Measurements from ENCODE around the gene ACLY.
"Not testable (repeated sequence)": the region's sequence is repeated elsewhere in the genome, so short reads cannot be mapped to it uniquely, and the experiment has no call there.

The ACLY gene

GRCh38 chr17:41882756-41883155 is 36.0 kb downstream of the ACLY start:
- H3K4me1 Mint-ChIP-seq = no peaks in the 10 kb centered on the region
- DNase-seq (no peak), ATAC-seq (no peak)
- no peaks in the 10 kb centered on the region for H3K9me3 Mint-ChIP-seq
- no peak overlapping the region for H3K27ac Mint-ChIP-seq
- peaks cover 62% of the 10 kb centered on the region for H3K36me3 Mint-ChIP-seq (ENCODE audit: low read depth)
- no peak overlapping the region for H3K4me3 Mint-ChIP-seq
- no peaks in the 10 kb centered on the region for H3K27me3 Mint-ChIP-seq

DNA sequence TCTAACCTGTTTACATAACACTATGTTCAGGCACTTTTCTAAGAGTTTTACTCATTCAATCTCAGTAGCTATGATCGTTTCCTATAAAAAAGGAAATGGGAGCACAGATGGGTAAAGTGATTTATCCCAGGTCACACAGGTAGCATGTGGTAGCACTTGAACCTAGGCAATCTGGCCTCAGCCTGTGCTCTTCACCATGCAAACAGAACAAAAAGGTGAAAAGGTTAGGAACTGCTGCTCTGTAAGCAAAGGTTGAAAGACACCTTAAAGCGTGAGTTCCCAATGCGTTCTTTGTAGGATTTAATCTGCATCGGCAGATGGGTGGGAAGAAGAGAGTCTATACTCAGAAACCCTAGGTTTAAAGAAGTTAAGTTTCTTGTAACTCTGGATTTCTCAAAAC is 38.6 kb downstream of the ACLY start:
- peaks cover 55% of the 10 kb centered on the region for H3K36me3 Mint-ChIP-seq (ENCODE audit: low read depth)
- no peak overlapping the region for H3K27ac Mint-ChIP-seq
- no peaks in the 10 kb centered on the region for H3K27me3 Mint-ChIP-seq
- H3K4me1 Mint-ChIP-seq = no peaks in the 10 kb centered on the region
- ATAC-seq = no peak
- no peak for DNase-seq
- H3K4me3 Mint-ChIP-seq = no peak overlapping the region
- H3K9me3 Mint-ChIP-seq = no peaks in the 10 kb centered on the region

DNA sequence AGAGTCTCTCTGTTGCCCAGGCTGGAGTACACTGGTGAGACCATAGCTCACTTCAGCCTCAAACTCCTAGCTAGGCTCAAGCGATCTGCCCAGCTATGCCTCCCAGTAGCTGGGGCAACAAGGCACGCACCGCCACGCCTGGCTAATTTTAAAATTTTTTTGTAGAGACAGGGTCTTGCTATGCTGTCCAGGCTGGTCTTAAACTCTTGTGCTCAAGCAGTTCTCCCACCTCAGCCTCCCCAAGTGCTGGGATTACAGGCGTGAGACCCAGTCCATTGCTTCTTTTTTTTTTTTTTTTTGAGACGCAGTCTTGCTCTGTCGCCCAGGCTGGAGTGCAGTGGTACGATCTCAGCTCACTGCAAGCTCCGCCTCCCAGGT is 44.5 kb downstream of the ACLY start:
- DNase-seq, H3K9me3 Mint-ChIP-seq, H3K27me3 Mint-ChIP-seq, ATAC-seq, H3K27ac Mint-ChIP-seq, H3K4me3 Mint-ChIP-seq: not testable (repeated sequence)
- H3K36me3 Mint-ChIP-seq (ENCODE audit: low read depth) = peaks cover 59% of the 10 kb centered on the region
- H3K4me1 Mint-ChIP-seq = peaks cover 18% of the 10 kb centered on the region

- DNase-seq (no peak), ATAC-seq (no peak)
- H3K27me3 Mint-ChIP-seq = no peaks in the 10 kb centered on the region
- H3K4me1 Mint-ChIP-seq = peaks cover 23% of the 10 kb centered on the region
- no peak overlapping the region for H3K27ac Mint-ChIP-seq
- no peak overlapping the region for H3K4me3 Mint-ChIP-seq
- peaks cover 61% of the 10 kb centered on the region for H3K36me3 Mint-ChIP-seq (ENCODE audit: low read depth)
- H3K9me3 Mint-ChIP-seq = no peaks in the 10 kb centered on the region
Observed at GRCh38 chr17:41873559-41874292, 45.0 kb downstream of the ACLY start.

DNA sequence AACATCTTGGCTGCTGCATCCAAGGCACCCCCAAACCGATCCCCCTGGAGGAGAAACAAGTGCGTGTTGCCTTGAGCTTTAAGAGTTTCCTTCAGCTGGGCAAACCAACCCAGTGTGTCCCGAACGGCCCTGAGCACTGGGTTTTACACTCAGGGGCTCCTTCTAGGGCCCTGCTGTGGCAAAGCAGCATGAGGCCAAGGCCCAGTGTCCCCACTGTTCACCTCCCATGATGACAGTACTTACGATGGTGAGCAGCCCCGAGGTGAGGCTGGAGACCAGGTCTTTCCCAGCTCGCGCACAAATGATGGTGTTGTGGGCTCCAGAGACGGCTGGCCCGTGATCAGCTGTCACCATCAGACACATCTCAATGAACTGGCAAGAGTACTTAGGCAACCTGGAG is 47.0 kb downstream of the ACLY start:
- Mint-ChIP-seq H3K4me3 (no peak overlapping the region), H3K4me1 (peaks cover 40% of the 10 kb centered on the region), H3K27me3 (no peaks in the 10 kb centered on the region), H3K27ac (peak overlapping the region; percentile 42), H3K36me3 (ENCODE audit: low read depth) (peaks cover 59% of the 10 kb centered on the region), H3K9me3 (no peaks in the 10 kb centered on the region)
- DNase-seq (no peak), ATAC-seq (no peak)

DNA sequence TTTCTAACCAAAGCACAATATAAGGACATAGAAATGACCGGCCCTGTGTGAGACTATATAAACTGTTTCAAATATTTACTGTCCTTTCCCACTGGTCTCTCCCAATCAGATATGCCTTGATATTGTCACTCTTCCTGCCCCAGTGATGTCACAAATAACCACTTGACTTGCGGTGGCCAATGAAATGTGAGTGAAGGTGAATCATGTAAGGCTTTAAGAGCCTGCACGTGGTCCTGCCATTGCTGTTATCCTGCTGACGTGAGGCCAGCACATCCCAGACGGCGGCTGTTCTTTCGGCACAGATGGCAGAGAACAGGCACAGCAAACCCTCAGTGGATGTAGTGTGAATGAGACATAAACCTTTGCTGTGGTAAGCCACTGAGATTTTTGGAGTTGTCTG is 48.1 kb downstream of the ACLY start:
- Mint-ChIP-seq H3K9me3 (no peaks in the 10 kb centered on the region), H3K27me3 (no peaks in the 10 kb centered on the region), H3K4me3 (no peak overlapping the region), H3K36me3 (ENCODE audit: low read depth) (peaks cover 56% of the 10 kb centered on the region), H3K4me1 (peaks cover 40% of the 10 kb centered on the region), H3K27ac (peak overlapping the region; percentile 91)
- ATAC-seq (no peak), DNase-seq (no peak)

DNA sequence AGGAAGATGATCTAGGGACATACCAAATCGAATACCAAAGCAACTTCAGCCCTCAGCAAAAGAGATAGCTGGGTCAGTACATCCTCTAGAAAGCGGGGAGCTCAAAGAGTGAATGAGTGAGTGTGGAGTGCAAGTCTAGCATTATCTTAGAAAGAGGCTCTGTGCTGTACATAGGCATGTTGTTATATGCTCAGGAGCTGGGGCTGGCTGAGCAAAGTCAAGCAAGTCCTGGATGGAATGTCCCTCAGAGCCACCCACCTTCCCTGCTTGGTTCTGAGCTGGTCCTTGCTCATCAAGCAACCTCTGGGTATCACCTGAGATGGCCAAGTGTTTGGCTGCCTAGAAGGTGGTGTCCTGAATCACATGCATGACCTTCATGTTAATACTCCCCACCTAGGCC is 48.7 kb downstream of the ACLY start:
- Mint-ChIP-seq H3K27ac (peak overlapping the region; percentile 91), H3K4me1 (peaks cover 43% of the 10 kb centered on the region), H3K27me3 (no peaks in the 10 kb centered on the region), H3K36me3 (ENCODE audit: low read depth) (peaks cover 58% of the 10 kb centered on the region), H3K4me3 (no peak overlapping the region), H3K9me3 (no peaks in the 10 kb centered on the region)
- ATAC-seq (no peak), DNase-seq (no peak)

DNA sequence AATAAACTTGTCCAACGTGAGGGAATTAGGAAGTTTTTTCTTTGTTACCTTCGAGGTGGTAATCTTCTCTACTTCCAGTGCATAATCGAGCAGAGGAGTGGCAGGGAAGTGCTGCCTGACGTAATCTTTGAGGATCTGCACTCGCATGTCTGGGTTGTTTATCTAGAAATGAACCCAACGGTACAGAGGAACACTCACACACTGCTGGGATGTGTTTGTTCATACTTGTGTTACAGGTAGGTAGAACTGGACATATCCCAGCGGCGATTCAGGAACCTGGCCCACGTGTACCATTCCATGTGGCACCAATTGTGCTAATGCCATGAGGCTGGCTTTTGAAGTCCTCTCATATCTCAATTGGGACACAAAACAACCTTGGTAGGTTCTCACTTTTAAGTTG is 49.3 kb downstream of the ACLY start:
- no peak overlapping the region for H3K4me3 Mint-ChIP-seq
- peaks cover 43% of the 10 kb centered on the region for H3K4me1 Mint-ChIP-seq
- H3K27ac Mint-ChIP-seq = peak overlapping the region; percentile 91
- H3K27me3 Mint-ChIP-seq = no peaks in the 10 kb centered on the region
- H3K9me3 Mint-ChIP-seq = no peaks in the 10 kb centered on the region
- peaks cover 54% of the 10 kb centered on the region for H3K36me3 Mint-ChIP-seq (ENCODE audit: low read depth)
- no peak for DNase-seq
- no peak for ATAC-seq

GRCh38 chr17:41868568-41868967 is 50.2 kb downstream of the ACLY start:
- H3K4me1 Mint-ChIP-seq = peaks cover 43% of the 10 kb centered on the region
- peaks cover 52% of the 10 kb centered on the region for H3K36me3 Mint-ChIP-seq (ENCODE audit: low read depth)
- H3K27ac Mint-ChIP-seq = peak overlapping the region; percentile 91
- ATAC-seq = no peak
- H3K9me3 Mint-ChIP-seq = no peaks in the 10 kb centered on the region
- DNase-seq = no peak
- peak overlapping the region; percentile 57 for H3K4me3 Mint-ChIP-seq
- no peaks in the 10 kb centered on the region for H3K27me3 Mint-ChIP-seq

DNA sequence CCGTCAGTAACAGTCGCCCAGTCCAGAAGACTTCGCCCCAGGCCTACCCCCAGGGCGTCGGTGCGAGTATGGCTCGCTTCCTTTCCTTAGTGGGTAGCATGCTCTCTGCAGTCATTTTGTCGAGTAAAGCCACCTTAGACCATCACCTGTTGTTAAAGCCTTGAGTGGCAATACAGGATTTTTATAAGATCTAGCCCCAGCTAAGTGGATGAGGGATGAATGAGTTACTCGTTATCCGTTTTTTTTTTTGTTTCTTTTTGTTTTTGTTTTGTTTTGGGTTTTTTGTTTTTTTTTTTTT is 53.2 kb downstream of the ACLY start:
- H3K27ac Mint-ChIP-seq = peak overlapping the region; percentile 83
- H3K36me3 Mint-ChIP-seq (ENCODE audit: low read depth) = peaks cover 30% of the 10 kb centered on the region

GRCh38 chr17:41864836-41865595 is 53.7 kb downstream of the ACLY start, which contains the start of gene KLHL11:
TSS of gene KLHL11 (minus strand) at chr17:41865423. CDS start at chr17:41865370, 53 bp downstream.
- DNase-seq (peak; percentile 89), ATAC-seq (peak; percentile 87)
- Mint-ChIP-seq H3K9me3 (no peaks in the 10 kb centered on the region), H3K4me3 (no peak within 1 kb of the TSS), H3K27me3 (no peaks in the 10 kb centered on the region), H3K27ac (peak within 1 kb of the TSS; percentile 83), H3K36me3 (ENCODE audit: low read depth) (peaks cover 28% of the 10 kb centered on the region), H3K4me1 (peaks cover 50% of the 10 kb centered on the region)

More for the DNA sequence above, 53.2 kb downstream of the ACLY start:
- H3K4me3 Mint-ChIP-seq = no peak overlapping the region
- H3K4me1 Mint-ChIP-seq = peaks cover 52% of the 10 kb centered on the region
- no peaks in the 10 kb centered on the region for H3K9me3 Mint-ChIP-seq
- no peaks in the 10 kb centered on the region for H3K27me3 Mint-ChIP-seq
- DNase-seq = no peak
- peak; percentile 2 for ATAC-seq

DNA sequence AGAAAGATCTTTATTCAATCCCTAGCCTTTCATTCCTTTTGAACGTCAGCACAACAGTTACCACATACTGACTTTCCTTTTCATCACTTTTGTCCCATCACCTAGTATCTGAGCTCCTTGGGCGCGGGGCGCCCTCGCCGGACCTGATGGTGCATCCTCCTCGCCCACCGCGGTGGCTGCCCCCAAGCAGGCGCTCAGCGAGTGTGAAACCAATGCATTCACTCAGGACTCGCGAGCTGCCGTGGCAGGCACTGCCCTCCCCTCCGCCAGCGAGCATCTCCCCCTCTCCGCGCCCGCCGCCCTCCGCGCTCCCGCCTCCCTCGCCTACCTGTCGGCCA is 54.3 kb downstream of the ACLY start:
- H3K27ac Mint-ChIP-seq = no peak overlapping the region
- peaks cover 46% of the 10 kb centered on the region for H3K4me1 Mint-ChIP-seq
- H3K4me3 Mint-ChIP-seq = no peak overlapping the region
- DNase-seq = no peak
- peaks cover 26% of the 10 kb centered on the region for H3K36me3 Mint-ChIP-seq (ENCODE audit: low read depth)
- no peaks in the 10 kb centered on the region for H3K27me3 Mint-ChIP-seq
- no peaks in the 10 kb centered on the region for H3K9me3 Mint-ChIP-seq
- peak; percentile 26 for ATAC-seq

- Mint-ChIP-seq H3K27me3 (no peaks in the 10 kb centered on the region), H3K9me3 (no peaks in the 10 kb centered on the region), H3K4me1 (peaks cover 37% of the 10 kb centered on the region), H3K36me3 (ENCODE audit: low read depth) (peaks cover 15% of the 10 kb centered on the region), H3K27ac (no peak overlapping the region), H3K4me3 (no peak overlapping the region)
- ATAC-seq = peak; percentile 29
- DNase-seq = peak; percentile 50
Observed at GRCh38 chr17:41863074-41863848, 55.5 kb downstream of the ACLY start.

DNA sequence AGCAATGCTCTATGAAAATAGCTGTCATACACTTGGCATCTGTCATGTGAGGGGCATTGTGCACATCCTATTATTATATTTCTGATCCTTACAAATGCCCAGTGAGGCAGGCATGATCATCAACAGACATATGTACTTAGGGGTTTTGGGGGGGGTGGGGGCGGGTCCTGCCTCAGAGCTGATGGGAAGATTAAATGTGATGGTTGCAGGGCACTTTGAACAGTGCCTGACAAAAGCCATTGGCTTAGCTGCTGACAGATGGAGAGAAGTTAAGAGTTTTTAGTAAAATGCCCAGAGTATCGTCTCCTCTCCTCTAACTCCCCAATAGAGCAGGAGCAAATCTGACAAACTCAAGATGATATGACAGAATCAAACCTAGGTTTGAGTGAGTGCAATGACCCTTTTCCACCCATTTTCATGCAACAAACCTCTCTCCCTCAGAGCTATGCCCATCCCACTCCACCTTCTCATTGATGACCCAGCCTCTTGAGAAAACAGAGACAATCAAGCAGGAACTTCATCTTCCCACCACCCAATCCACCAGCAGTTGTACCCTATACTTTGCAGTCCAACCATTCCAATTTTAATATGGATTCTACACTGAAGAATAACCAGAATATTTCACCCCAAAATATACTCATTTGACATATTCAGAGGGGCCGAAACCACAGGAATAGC is 58.4 kb downstream of the ACLY start:
- H3K36me3 Mint-ChIP-seq (ENCODE audit: low read depth) = peaks cover 4% of the 10 kb centered on the region
- H3K4me1 Mint-ChIP-seq = peaks cover 24% of the 10 kb centered on the region
- H3K27me3 Mint-ChIP-seq = no peaks in the 10 kb centered on the region
- H3K4me3 Mint-ChIP-seq = no peak overlapping the region
- no peaks in the 10 kb centered on the region for H3K9me3 Mint-ChIP-seq
- DNase-seq (no peak), ATAC-seq (no peak)
- no peak overlapping the region for H3K27ac Mint-ChIP-seq

Data from activated naive CD8-positive, alpha-beta T cell treated with anti-CD3 and anti-CD28 coated beads, Interleukin-2, amount 50 U/mL, for 24 hours (primary cell).